Neural progenitor cell (in vitro differentiated cells): ENCODE data around the gene CD99L2.

Experiments used
- EZH2 ChIP-seq: fragments of 200-600 bp; sonication (generic); IDR thresholded peaks from 2 replicates; pipeline ENCODE4 v1.6.1; 2017; ENCODE audit warnings: antibody characterized with exemption, mild to moderate bottlenecking, moderate library complexity
- TF ChIP-seq, protein P1 (sequence below): fragments of 200-600 bp; sonication (generic); IDR thresholded peaks from 2 replicates; pipeline ENCODE4 v1.5.1; 2017; ENCODE audit warnings: antibody characterized with exemption, mild to moderate bottlenecking

DNA sequence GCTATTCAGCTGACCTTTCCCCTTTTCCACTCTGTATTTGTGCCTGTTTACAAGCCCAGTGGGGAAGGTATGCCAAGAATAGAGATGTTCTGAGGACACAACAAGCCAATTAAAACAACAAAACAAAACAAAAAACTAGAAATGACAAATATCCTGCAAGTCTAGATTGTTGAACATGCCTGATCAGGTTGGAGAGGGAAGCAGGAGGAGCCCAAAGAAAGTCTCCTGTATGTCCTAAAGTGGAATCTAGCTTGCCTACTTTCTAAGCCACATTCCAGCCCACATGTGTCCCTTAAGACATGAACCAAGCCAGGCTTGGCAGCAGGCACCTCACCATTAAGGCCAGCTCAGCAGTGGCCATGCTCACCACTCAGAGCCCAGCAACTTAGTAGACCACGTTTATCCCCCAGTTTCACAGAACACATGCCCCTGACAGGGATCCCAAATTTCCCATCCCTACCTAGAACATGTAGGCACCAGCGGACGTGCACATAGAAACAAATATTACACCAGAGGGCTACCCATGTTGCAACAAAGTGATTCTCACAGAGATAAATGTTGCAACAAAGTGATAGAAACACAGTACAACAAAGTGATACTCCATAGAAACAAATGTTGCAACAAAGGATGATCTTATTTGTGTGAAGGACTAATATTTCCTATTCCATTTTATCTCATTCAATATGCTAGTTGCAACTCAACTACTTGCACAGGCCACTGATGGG lies 48.3 kb downstream of the CD99L2 start:
- TF ChIP-seq, protein P1, sequence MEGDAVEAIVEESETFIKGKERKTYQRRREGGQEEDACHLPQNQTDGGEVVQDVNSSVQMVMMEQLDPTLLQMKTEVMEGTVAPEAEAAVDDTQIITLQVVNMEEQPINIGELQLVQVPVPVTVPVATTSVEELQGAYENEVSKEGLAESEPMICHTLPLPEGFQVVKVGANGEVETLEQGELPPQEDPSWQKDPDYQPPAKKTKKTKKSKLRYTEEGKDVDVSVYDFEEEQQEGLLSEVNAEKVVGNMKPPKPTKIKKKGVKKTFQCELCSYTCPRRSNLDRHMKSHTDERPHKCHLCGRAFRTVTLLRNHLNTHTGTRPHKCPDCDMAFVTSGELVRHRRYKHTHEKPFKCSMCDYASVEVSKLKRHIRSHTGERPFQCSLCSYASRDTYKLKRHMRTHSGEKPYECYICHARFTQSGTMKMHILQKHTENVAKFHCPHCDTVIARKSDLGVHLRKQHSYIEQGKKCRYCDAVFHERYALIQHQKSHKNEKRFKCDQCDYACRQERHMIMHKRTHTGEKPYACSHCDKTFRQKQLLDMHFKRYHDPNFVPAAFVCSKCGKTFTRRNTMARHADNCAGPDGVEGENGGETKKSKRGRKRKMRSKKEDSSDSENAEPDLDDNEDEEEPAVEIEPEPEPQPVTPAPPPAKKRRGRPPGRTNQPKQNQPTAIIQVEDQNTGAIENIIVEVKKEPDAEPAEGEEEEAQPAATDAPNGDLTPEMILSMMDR: no peak
- TF ChIP-seq EZH2: no peak
